Keratinocyte (primary cell): ENCODE data around the gene PTPRN2. TPM values are rescaled to one million over a fixed set of nuclear protein-coding genes. Genes with fewer than 3 reads are reported as not detected.

Source experiments
- DNase-seq: peaks from one replicate; pipeline ENCODE4 v3.0.0-alpha.2; 2011; ENCODE audit warnings: low read depth, missing footprints, low spot score
- FAIRE-seq: peaks from 2 replicates; lab custom pipeline; 2011; peaks lifted over from hg19 to GRCh38; lab: Jason Lieb, UNC
- H2AFZ ChIP-seq: 2 replicates; pipeline ENCODE4 v1.6.0; 2012; ENCODE audit warnings: low read length, control low read depth, inconsistent platforms; ENCODE audit not compliant: control insufficient read depth
- H3K27ac ChIP-seq: 2 replicates; pipeline ENCODE4 v1.5.1; 2011; ENCODE audit warnings: low read length; ENCODE audit not compliant: control insufficient read depth, insufficient read depth
- H3K27me3 ChIP-seq: 3 replicates; pipeline ENCODE4 v1.6.0; 2011; ENCODE audit warnings: low read length; ENCODE audit not compliant: control insufficient read depth, insufficient read depth; ENCODE audit errors: extremely low read depth
- H3K36me3 ChIP-seq, 2 experiments: 2 replicates in 1 of 2; 3 replicates in 1 of 2; pipeline ENCODE4 v1.5.1; 2011; ENCODE audit warnings: low read length in 2 of 2, mild to moderate bottlenecking in 1 of 2; ENCODE audit not compliant: control insufficient read depth in 2 of 2, insufficient read depth in 2 of 2; ENCODE audit errors: extremely low read depth in 1 of 2
- H3K4me1 ChIP-seq: 3 replicates; pipeline ENCODE4 v1.5.1; 2011; ENCODE audit warnings: low read length; ENCODE audit not compliant: control insufficient read depth, insufficient read depth; ENCODE audit errors: extremely low read depth
- H3K4me2 ChIP-seq: 3 replicates; pipeline ENCODE4 v1.6.0; 2011; ENCODE audit warnings: low read depth, low read length; ENCODE audit not compliant: control insufficient read depth, insufficient read depth; ENCODE audit errors: extremely low read depth
- H3K4me3 ChIP-seq, 3 experiments: fragments of 200-600 bp in 1 of 3; sonication (generic) in 1 of 3; 2 replicates in 2 of 3; 3 replicates in 1 of 3; pipeline ENCODE4 v1.5.1; 2011 to 2016; ENCODE audit warnings: low read length in 3 of 3, mild to moderate bottlenecking in 3 of 3, control low read depth in 2 of 3, inconsistent platforms in 1 of 3, low read depth in 1 of 3, mixed read lengths in 1 of 3, mixed run types in 1 of 3, moderate library complexity in 1 of 3; ENCODE audit not compliant: control insufficient read depth in 2 of 3, insufficient read depth in 2 of 3; ENCODE audit errors: extremely low read depth in 1 of 3
- H3K79me2 ChIP-seq: 2 replicates; pipeline ENCODE4 v1.6.0; 2012; ENCODE audit warnings: low read length; ENCODE audit not compliant: control insufficient read depth, insufficient read depth
- H3K9ac ChIP-seq: 3 replicates; pipeline ENCODE4 v1.6.0; 2011; ENCODE audit warnings: low read length; ENCODE audit not compliant: control insufficient read depth, insufficient read depth; ENCODE audit errors: extremely low read depth
- H3K9me1 ChIP-seq: 3 replicates; pipeline ENCODE4 v1.6.0; 2011; ENCODE audit warnings: low read length; ENCODE audit not compliant: control insufficient read depth, insufficient read depth; ENCODE audit errors: extremely low read depth
- H3K9me3 ChIP-seq: 2 replicates; pipeline ENCODE4 v1.5.1; 2012; ENCODE audit warnings: low read depth, low read length; ENCODE audit not compliant: control insufficient read depth
- H4K20me1 ChIP-seq: 3 replicates; pipeline ENCODE4 v1.6.0; 2011; ENCODE audit warnings: low read length; ENCODE audit not compliant: control insufficient read depth, insufficient read depth; ENCODE audit errors: extremely low read depth
- EZH2 ChIP-seq: IDR thresholded peaks from one replicate; pipeline ENCODE4 v1.6.1; 2012; ENCODE audit warnings: inconsistent platforms, mild to moderate bottlenecking, low read length, moderate library complexity
- dilution Hi-C: fragments of 300-500 bp; cut with MboI; formaldehyde crosslinking; loops from one replicate; pipeline ENCODE4 v1.7.0; 2020; ENCODE audit warnings: low sequenced_read_pairs; ENCODE audit not compliant: extremely low pct_ligation_motif_present
- polyA plus RNA-seq, 5 experiments: library from polyadenylated mRNA; depleted of rRNA in 3 of 5; stranded (reverse) in 3 of 5; stranded (forward) in 1 of 5; unstranded in 1 of 5; fragments of >200 nt; gene quantifications; 1 replicate in 1 of 5; 2 replicates in 3 of 5; 3 replicates in 1 of 5; pipeline versions ENCODE4 v1.2.1 to v1.2.3, GENCODE V29; 2011 to 2012; ENCODE audit warnings: missing spikeins in 2 of 5, low read depth in 1 of 5, low replicate concordance in 1 of 5
- TF ChIP-seq, protein P1 (sequence below), 3 experiments: IDR thresholded peaks in 1 of 3; conservative IDR thresholded peaks in 1 of 3; optimal IDR thresholded peaks in 1 of 3; 2 replicates in 2 of 3; 3 replicates in 1 of 3; pipeline versions ENCODE3 to v1.5.1; 2011; ENCODE audit warnings: low read length in 3 of 3, mild to moderate bottlenecking in 3 of 3, moderate library complexity in 2 of 3, control low read depth in 1 of 3, inconsistent platforms in 1 of 3; ENCODE audit not compliant: insufficient read depth in 2 of 3; ENCODE audit errors: extremely low read depth in 1 of 3

The PTPRN2 gene
- polyA plus RNA-seq, 1 donor (not counting 4 experiments of a cell fraction or from before 2014, with no cell fraction given), result not detected

DNA sequence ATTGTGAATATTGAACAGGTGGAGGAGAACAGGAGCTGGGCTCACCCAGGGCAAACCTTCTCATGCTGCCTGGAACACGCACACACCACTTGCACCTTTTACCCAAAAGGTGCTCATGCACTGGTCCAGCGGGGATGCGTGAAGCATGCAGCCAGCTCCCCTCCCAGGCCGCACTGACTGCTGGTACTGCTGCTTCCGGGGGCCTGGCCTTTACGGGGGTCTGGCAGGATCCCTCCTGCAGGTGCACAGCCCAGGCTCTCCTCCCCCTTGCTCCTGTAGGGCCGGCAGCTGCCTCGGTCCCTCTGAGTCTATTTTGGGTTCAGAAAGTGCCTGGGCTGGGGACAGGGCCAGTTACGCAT lies 1029.1 kb downstream of the PTPRN2 start:
- dilution Hi-C loops, result no loop called here
- no peak overlapping the region for H3K4me3 ChIP-seq
- no peaks in the 10 kb centered on the region for H3K79me2 ChIP-seq
- no peaks in the 10 kb centered on the region for H3K4me1 ChIP-seq
- no peak overlapping the region for H3K4me2 ChIP-seq
- no peaks in the 10 kb centered on the region for H3K27me3 ChIP-seq
- no peak overlapping the region for H3K9ac ChIP-seq
- no peaks in the 10 kb centered on the region for H3K9me1 ChIP-seq
- TF ChIP-seq, protein P1, sequence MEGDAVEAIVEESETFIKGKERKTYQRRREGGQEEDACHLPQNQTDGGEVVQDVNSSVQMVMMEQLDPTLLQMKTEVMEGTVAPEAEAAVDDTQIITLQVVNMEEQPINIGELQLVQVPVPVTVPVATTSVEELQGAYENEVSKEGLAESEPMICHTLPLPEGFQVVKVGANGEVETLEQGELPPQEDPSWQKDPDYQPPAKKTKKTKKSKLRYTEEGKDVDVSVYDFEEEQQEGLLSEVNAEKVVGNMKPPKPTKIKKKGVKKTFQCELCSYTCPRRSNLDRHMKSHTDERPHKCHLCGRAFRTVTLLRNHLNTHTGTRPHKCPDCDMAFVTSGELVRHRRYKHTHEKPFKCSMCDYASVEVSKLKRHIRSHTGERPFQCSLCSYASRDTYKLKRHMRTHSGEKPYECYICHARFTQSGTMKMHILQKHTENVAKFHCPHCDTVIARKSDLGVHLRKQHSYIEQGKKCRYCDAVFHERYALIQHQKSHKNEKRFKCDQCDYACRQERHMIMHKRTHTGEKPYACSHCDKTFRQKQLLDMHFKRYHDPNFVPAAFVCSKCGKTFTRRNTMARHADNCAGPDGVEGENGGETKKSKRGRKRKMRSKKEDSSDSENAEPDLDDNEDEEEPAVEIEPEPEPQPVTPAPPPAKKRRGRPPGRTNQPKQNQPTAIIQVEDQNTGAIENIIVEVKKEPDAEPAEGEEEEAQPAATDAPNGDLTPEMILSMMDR (optimal IDR thresholded peaks at IDR 0.05 in 1 of 3, IDR thresholded peaks at IDR 0.05 in 1 of 3, conservative IDR thresholded peaks at IDR 0.05 in 1 of 3; ENCODE audit: extremely low read depth in 1 of 3, insufficient read depth in 2 of 3, low read length in 3 of 3), result no peak
- no peak for TF ChIP-seq EZH2
- H2AFZ ChIP-seq, result no peak overlapping the region
- H3K27ac ChIP-seq, result no peak overlapping the region
- FAIRE-seq (no peak), DNase-seq (no peak)
- H3K9me3 ChIP-seq, result peaks cover 45% of the 10 kb centered on the region
- no peaks in the 10 kb centered on the region for H3K36me3 ChIP-seq
- H4K20me1 ChIP-seq, result no peaks in the 10 kb centered on the region

DNA sequence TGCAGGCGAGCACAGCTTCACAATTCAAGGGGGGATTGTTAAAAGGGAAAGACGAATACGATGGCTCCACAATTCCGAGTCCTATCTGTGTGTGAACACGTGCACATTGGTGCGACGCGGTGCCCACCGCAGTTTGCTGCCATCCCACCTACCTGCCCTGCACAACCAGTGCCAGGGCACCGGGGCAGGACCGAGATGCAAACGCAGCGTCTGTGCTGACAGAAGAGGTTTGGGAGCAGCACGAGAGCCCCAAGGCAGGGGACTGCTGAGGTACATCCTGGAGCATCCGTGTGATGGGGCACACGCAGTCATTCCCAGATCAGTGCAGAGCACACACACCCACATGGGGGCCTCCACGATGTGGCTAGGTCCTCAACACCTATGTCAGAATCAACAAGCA lies 1029.6 kb downstream of the PTPRN2 start:
- Histone ChIP-seq H3K9me3 (peaks cover 45% of the 10 kb centered on the region), H4K20me1 (no peaks in the 10 kb centered on the region), H3K27me3 (no peaks in the 10 kb centered on the region), H3K9me1 (no peaks in the 10 kb centered on the region), H3K4me2 (no peak overlapping the region), H3K79me2 (no peaks in the 10 kb centered on the region), H3K36me3 (no peaks in the 10 kb centered on the region), H2AFZ (no peak overlapping the region), H3K4me3 (no peak overlapping the region), H3K4me1 (no peaks in the 10 kb centered on the region), H3K27ac (no peak overlapping the region), H3K9ac (no peak overlapping the region)
- no peak for FAIRE-seq
- DNase-seq, result no peak
- dilution Hi-C loops, result no loop called here
- TF ChIP-seq, protein P1 (optimal IDR thresholded peaks at IDR 0.05 in 1 of 3, IDR thresholded peaks at IDR 0.05 in 1 of 3, conservative IDR thresholded peaks at IDR 0.05 in 1 of 3; ENCODE audit: extremely low read depth in 1 of 3, insufficient read depth in 2 of 3, low read length in 3 of 3), result no peak
- no peak for TF ChIP-seq EZH2
